K562 (cell line): ENCODE data around the gene GLG1. TPM values are rescaled to one million over a fixed set of nuclear protein-coding genes. Genes with fewer than 3 reads are reported as not detected.
A peak's percentile ranks its signal among the peaks of the same experiment; 100 is the strongest.

ENCODE experiments used
- ATAC-seq: fragments of 200-7000 bp; cut with Tn5 transposase; 3 replicates; pipeline ENCODE4 v1.9.1; 2020; ENCODE audit warnings: moderate library complexity
- BruUV-seq: library from RNA; stranded (reverse); fragments of 400-500 nt; replicated peaks from 2 replicates; lab custom pipeline; 2021; lab: Mats Ljungman, UMichigan
- CTCF ChIA-PET: fragments of 300-600 bp; formaldehyde crosslinking; extraction: SDS; loops from one replicate; lab custom pipeline; 2021; ENCODE audit warnings: low intra/inter-chr PET ratio; lab: Yijun Ruan, JAX
- POLR2A ChIA-PET: fragments of 300-600, 350-650 bp; sonication (Branson Sonifier 250); formaldehyde crosslinking; extraction: SDS; loops from one replicate; lab custom pipeline; 2021; ENCODE audit warnings: antibody characterized with exemption, inconsistent platforms; lab: Yijun Ruan, JAX
- DNase-seq, 4 experiments: peaks; one replicate each; pipeline versions ENCODE4 v3.0.0 to v3.0.0-alpha.2; 2011 to 2018; ENCODE audit warnings: low spot score in 3 of 4, mixed read lengths in 3 of 4; ENCODE audit errors: extremely low read depth in 1 of 4
- FAIRE-seq: peaks from 2 replicates; lab custom pipeline; 2011; peaks lifted over from hg19 to GRCh38; lab: Jason Lieb, UNC
- H2AFZ ChIP-seq: 2 replicates; pipeline ENCODE4 v1.6.0; 2011; ENCODE audit warnings: low read depth, low read length, control low read depth, inconsistent platforms
- H3K27ac ChIP-seq: fragments of 200-600 bp; 3 replicates; pipeline ENCODE4 v1.8.0; 2011; ENCODE audit warnings: low read depth, mild to moderate bottlenecking, control low read depth, inconsistent platforms, low read length, moderate library complexity, mixed read lengths; ENCODE audit errors: extremely low read depth
- H3K27me3 ChIP-seq, 2 experiments: fragments of 300-600 bp in 1 of 2; 2 replicates in 1 of 2; 3 replicates in 1 of 2; pipeline versions ENCODE4 v1.6.0 to v1.8.0; 2011; ENCODE audit warnings: inconsistent platforms in 2 of 2, low read length in 2 of 2, mild to moderate bottlenecking in 1 of 2, mixed read lengths in 1 of 2, moderate library complexity in 1 of 2; ENCODE audit not compliant: control insufficient read depth in 2 of 2, insufficient read depth in 2 of 2
- H3K36me3 ChIP-seq: fragments of 300-600 bp; 3 replicates; pipeline ENCODE4 v1.8.0; 2011; ENCODE audit warnings: mild to moderate bottlenecking, low read length, inconsistent platforms; ENCODE audit not compliant: control insufficient read depth, insufficient read depth
- H3K4me1 ChIP-seq, 2 experiments: fragments of 200-600 bp in 1 of 2; replicated peaks in 1 of 2; 2 replicates in 1 of 2; 3 replicates in 1 of 2; pipeline versions ENCODE4 v1.5.1 to v1.8.0; 2011; ENCODE audit warnings: inconsistent platforms in 2 of 2, low read length in 2 of 2, mild to moderate bottlenecking in 1 of 2, mixed read lengths in 1 of 2, moderate library complexity in 1 of 2; ENCODE audit not compliant: control insufficient read depth in 2 of 2, insufficient read depth in 2 of 2
- H3K4me2 ChIP-seq: 2 replicates; pipeline ENCODE4 v1.6.1; 2011; ENCODE audit warnings: low read length, control low read depth, inconsistent platforms, mixed read lengths; ENCODE audit not compliant: insufficient read depth
- H3K4me3 ChIP-seq: fragments of 200-600 bp; sonication (generic), shearing (Covaris generic); 2 replicates; pipeline ENCODE4 v1.5.1; 2016; ENCODE audit warnings: control low read depth, inconsistent platforms
- H3K79me2 ChIP-seq: fragments of 200-600 bp; 3 replicates; pipeline ENCODE4 v1.8.0; 2011; ENCODE audit warnings: low read length, inconsistent platforms; ENCODE audit not compliant: control insufficient read depth, insufficient read depth
- H3K9ac ChIP-seq, 2 experiments: 2 replicates each; pipeline versions ENCODE4 v1.6.0 to v1.6.1; 2011; ENCODE audit warnings: low read depth in 2 of 2, low read length in 2 of 2, control low read depth in 1 of 2, inconsistent platforms in 1 of 2, mild to moderate bottlenecking in 1 of 2, mixed read lengths in 1 of 2; ENCODE audit not compliant: insufficient read depth in 1 of 2
- H3K9me1 ChIP-seq: one replicate; pipeline ENCODE4 v1.6.0; 2011; ENCODE audit warnings: inconsistent platforms, mild to moderate bottlenecking, low read length, moderate library complexity; ENCODE audit not compliant: control insufficient read depth, insufficient read depth
- H3K9me3 ChIP-seq: replicated peaks from 2 replicates; pipeline ENCODE4 v1.5.1; 2011; ENCODE audit warnings: low read depth, low read length, inconsistent platforms; ENCODE audit not compliant: control insufficient read depth, insufficient read depth
- H4K20me1 ChIP-seq: replicated peaks from 2 replicates; pipeline ENCODE4 v1.6.1; 2011; ENCODE audit warnings: low read length, inconsistent platforms, mixed read lengths; ENCODE audit not compliant: control insufficient read depth, insufficient read depth
- BCOR ChIP-seq: fragments of 450-650 bp; IDR thresholded peaks from 2 replicates; pipeline ENCODE4 v1.6.1; 2016
- CHD2 ChIP-seq: IDR thresholded peaks from 2 replicates; pipeline ENCODE4 v1.6.1; 2011; ENCODE audit warnings: low read depth, low read length
- EGR1 ChIP-seq: fragments of 450-650 bp; conservative IDR thresholded peaks from 2 replicates; pipeline ENCODE4 v1.6.1; 2017; ENCODE audit warnings: mild to moderate bottlenecking
- FOSL1 ChIP-seq: fragments of 200-800 bp; sonication (Bioruptor generic); conservative IDR thresholded peaks from 2 replicates; pipeline ENCODE4 v1.6.1; 2016; ENCODE audit warnings: missing genetic modification characterization, missing compliant biosample characterization
- PYGO2 ChIP-seq: fragments of 450-650 bp; IDR thresholded peaks from 2 replicates; pipeline ENCODE4 v1.6.1; 2016; ENCODE audit warnings: mild to moderate bottlenecking, missing genetic modification characterization, moderate library complexity, missing compliant biosample characterization
- RHOXF2B ChIP-seq: fragments of 250-450 bp; sonication (Bioruptor Pico); conservative IDR thresholded peaks from 2 replicates; pipeline ENCODE4 v1.5.1; 2021
- SRF ChIP-seq, 2 experiments: fragments of 250-450, 450-650 bp in 1 of 2; sonication (Bioruptor Pico) in 1 of 2; sonication (generic) in 1 of 2; formaldehyde crosslinking; IDR thresholded peaks; 2 replicates each; pipeline versions ENCODE4 v1.5.0 to v1.5.1; 2020 to 2022; ENCODE audit warnings: mild to moderate bottlenecking in 1 of 2, missing genetic modification reagents in 1 of 2
- ZNF3 ChIP-seq: fragments of 250-450 bp; sonication (Bioruptor Pico); IDR thresholded peaks from 2 replicates; pipeline ENCODE4 v1.5.0; 2021; ENCODE audit warnings: mild to moderate bottlenecking, moderate library complexity
- WGBS: fragments of 100-300 bp; shearing (Covaris generic); methylation state at CpG from one replicate; pipeline ENCODE4 v1.1.6; 2016; ENCODE audit warnings: low coverage, mixed read lengths; ENCODE audit not compliant: insufficient coverage; ENCODE audit errors: missing lambda C conversion rate; 5-methylcytosine and 5-hydroxymethylcytosine counted together
- in situ Hi-C: fragments of 300-500 bp; cut with MboI; formaldehyde crosslinking; loops from 4 replicates; pipeline ENCODE4 v1.15.0; 2018; ENCODE audit warnings: inconsistent platforms, mixed read lengths
- intact Hi-C: fragments of 100-400 bp; cut with micrococcal nuclease; formaldehyde crosslinking; loops from 2 replicates; pipeline ENCODE4 v1.14.2; 2022
- polyA plus RNA-seq, 8 experiments: library from polyadenylated mRNA; depleted of rRNA in 4 of 8; stranded (reverse) in 5 of 8; unstranded in 3 of 8; fragments of >200 nt; fragmentation: Nextera tagmentation in 2 of 8; fragmentation: Illumina TruSeq in 1 of 8; extraction: Ambion mirVana in 2 of 8; extraction: Trizol in 1 of 8; gene quantifications; 2 replicates each; pipeline versions ENCODE4 v1.2.1 to v1.2.3, GENCODE V29; 2011 to 2014; ENCODE audit warnings: inconsistent platforms in 1 of 8, missing spikeins in 1 of 8
- total RNA-seq, 7 experiments: library from RNA; depleted of rRNA in 6 of 7; stranded (reverse); fragments of >200 nt in 6 of 7; fragmentation: Illumina TruSeq in 2 of 7; extraction: Trizol in 2 of 7; gene quantifications; 2 replicates each; pipeline versions ENCODE4 v1.2.1 to v1.2.3, GENCODE V29; 2011 to 2021; ENCODE audit warnings: low replicate concordance in 1 of 7

The GLG1 gene
- total and polyA plus RNA-seq, 9 of the 15 experiments (the other 6 are each of a cell fraction or from before 2014, with no cell fraction given): 6.2 to 36.0 (median 23.6) TPM

DNA sequence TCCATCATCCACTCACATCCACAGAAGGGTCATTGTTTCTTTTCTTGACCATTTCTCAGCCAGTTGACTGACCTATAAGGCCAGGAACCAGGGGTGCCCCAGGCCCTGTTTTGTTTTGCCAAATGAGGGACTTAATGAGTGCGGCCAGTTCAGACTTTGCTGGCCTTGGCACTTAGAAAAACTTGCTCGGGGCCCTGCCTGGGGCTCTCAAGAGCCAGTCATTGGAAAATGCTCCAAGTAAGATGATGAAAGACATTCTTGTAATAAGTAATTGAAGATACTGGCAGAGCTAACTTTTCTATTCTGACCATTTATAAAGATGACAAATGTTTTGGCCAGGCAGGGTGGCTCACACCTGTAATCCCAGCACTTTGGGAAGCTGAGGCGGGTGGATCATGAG, 156.7 kb downstream of the GLG1 start (continued):
- no peak for TF ChIP-seq CHD2
- no peak for TF ChIP-seq RHOXF2B
- no peak for TF ChIP-seq SRF (CRISPR knock-in tag; IDR thresholded peaks at IDR 0.05)
- TF ChIP-seq ZNF3 (CRISPR knock-in tag): no peak
- no peak for TF ChIP-seq EGR1
- no peak for TF ChIP-seq BCOR

- Histone ChIP-seq H3K27ac (no peak overlapping the region), H3K9me3 (no peaks in the 10 kb centered on the region), H3K79me2 (no peaks in the 10 kb centered on the region), H3K4me3 (no peak overlapping the region), H3K9ac (no peak overlapping the region), H3K4me2 (no peak overlapping the region), H2AFZ (no peak overlapping the region), H4K20me1 (peaks cover 3% of the 10 kb centered on the region; the same call in 1 of the 2 replicates), H3K27me3 (no peaks in the 10 kb centered on the region), H3K9me1 (no peaks in the 10 kb centered on the region), H3K36me3 (peaks cover 18% of the 10 kb centered on the region; the same call in 2 of the 3 replicates), H3K4me1 (no peaks in the 10 kb centered on the region; a peak in 1 of 5 replicates)
- no TSS peak for BruUV-seq
- ATAC-seq (no peak), DNase-seq (no peak), FAIRE-seq (no peak)
- no peak for TF ChIP-seq PYGO2 (tag)
- peak; percentile 71 for TF ChIP-seq FOSL1 (tag)
- 83% methylated on average over 5 of the region's 5 CpGs for WGBS
- ChIA-PET CTCF (no interaction called here), POLR2A (no interaction called here)
- intact Hi-C loops: loop anchor here (5.0 kb wide), 1 partner anchor 103 kb away; no protein-coding TSS in a partner anchor
- in situ Hi-C loops: no loop called here
Measured at GRCh38 chr16:74449470-74449869, 157.4 kb downstream of the GLG1 start.
